ENCODE measurements around the gene ELP4.

The ELP4 gene

DNA sequence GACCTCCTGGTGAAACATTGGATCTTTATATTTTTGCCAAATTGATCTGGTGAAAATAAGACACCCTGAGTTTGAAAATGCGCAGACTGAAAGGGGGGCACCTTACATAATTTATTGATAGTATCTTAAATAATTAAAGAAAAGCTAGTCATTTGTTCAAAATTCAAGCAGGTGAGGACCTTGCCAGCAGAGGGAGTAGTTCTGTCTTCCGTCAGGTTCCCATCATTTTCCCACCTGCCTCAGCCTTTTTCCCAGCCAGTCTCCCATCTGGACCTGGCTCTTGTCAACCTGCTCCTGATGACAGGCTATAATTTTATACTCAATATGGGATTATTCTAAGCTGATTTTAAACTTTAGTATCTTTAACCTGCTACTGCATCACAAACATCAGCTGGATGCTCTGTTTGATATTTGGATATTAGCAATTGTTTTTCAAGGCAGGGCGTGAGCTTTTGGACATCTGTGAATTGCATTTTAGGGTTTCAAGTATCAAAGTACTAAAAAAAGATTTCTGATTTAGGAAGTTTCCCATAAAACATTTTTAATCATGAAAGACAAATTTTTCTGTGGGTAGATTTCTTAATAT is 132.0 kb downstream of the ELP4 start:
- TF ChIP-seq, protein P1, sequence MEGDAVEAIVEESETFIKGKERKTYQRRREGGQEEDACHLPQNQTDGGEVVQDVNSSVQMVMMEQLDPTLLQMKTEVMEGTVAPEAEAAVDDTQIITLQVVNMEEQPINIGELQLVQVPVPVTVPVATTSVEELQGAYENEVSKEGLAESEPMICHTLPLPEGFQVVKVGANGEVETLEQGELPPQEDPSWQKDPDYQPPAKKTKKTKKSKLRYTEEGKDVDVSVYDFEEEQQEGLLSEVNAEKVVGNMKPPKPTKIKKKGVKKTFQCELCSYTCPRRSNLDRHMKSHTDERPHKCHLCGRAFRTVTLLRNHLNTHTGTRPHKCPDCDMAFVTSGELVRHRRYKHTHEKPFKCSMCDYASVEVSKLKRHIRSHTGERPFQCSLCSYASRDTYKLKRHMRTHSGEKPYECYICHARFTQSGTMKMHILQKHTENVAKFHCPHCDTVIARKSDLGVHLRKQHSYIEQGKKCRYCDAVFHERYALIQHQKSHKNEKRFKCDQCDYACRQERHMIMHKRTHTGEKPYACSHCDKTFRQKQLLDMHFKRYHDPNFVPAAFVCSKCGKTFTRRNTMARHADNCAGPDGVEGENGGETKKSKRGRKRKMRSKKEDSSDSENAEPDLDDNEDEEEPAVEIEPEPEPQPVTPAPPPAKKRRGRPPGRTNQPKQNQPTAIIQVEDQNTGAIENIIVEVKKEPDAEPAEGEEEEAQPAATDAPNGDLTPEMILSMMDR (IDR thresholded peaks at IDR 0.05; ENCODE audit: low read depth, low read length, missing control alignments), result peak; percentile 60
- DNase-seq (ENCODE audit: extremely low read depth, low read depth), result no peak

DNA sequence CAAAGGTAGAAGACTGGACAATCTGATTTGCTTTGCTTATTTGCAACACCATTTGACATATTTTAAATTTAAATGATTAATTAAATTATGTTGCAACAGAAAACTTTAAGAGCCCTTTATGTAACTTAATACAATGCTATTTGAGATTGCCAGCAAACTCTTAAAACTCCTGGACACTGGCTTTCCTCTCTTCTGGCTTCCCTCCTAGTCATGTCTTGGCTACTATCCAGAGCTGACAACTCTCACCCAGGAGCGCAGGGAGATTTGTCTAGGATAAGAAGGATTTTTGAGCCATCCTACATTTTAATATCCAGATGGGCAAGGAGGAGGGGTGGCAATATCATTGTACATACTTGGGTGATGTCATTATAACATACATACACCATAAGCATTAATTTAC is 134.3 kb downstream of the ELP4 start:
- TF ChIP-seq, protein P1 (IDR thresholded peaks at IDR 0.05; ENCODE audit: low read depth, low read length, missing control alignments), result no peak
- no peak overlapping the region for H3K4me3 ChIP-seq (replicated peaks; ENCODE audit: low read depth, low read length)
- DNase-seq (ENCODE audit: extremely low read depth, low read depth), result peak; percentile 29

More for the DNA sequence above, 132.0 kb downstream of the ELP4 start:
- no peak overlapping the region for H3K4me3 ChIP-seq (replicated peaks; ENCODE audit: low read depth, low read length)

DNA sequence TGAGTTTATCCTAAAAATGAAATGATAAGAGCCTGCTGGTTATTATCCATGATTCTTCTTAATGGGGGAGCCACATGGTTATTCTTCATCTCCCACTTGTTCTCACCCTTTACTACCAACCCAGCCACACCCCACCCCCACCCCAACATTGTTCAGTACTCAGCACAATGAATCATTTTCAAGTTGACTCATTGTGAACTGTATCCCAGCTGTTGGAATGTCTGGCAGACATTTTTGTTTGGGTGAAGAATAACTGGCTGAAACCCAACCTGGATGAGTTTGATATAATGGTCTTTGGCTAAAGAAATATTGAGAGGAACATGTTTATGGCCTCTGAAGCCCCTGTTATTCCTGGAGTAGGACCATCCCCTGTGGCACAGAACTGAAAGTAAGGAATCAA is 136.2 kb downstream of the ELP4 start:
- peak; percentile 49 for DNase-seq (ENCODE audit: extremely low read depth, low read depth)
- TF ChIP-seq, protein P1 (IDR thresholded peaks at IDR 0.05; ENCODE audit: low read depth, low read length, missing control alignments), result no peak
- H3K4me3 ChIP-seq (replicated peaks; ENCODE audit: low read depth, low read length), result no peak overlapping the region

DNA sequence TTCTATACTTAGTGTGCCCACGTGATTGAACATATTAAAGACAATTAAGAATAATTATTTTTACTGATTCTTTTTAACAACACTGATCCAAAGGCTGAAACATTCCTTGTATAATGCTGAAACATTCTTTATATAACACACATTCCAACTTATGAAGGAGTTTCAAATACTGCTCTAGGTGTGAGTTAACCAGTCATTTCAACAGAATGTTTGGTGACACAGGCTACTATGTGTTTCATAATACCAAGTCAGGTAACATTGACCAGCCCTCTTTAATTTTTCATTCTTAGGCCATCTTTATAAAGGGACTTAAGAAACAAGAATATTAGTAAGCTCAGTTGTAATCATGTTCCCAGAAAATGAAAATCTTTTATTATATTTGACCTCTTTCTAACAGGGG is 136.6 kb downstream of the ELP4 start:
- no peak for DNase-seq (ENCODE audit: extremely low read depth, low read depth)
- TF ChIP-seq, protein P1 (IDR thresholded peaks at IDR 0.05; ENCODE audit: low read depth, low read length, missing control alignments), result no peak
- H3K4me3 ChIP-seq (replicated peaks; ENCODE audit: low read depth, low read length), result no peak overlapping the region

DNA sequence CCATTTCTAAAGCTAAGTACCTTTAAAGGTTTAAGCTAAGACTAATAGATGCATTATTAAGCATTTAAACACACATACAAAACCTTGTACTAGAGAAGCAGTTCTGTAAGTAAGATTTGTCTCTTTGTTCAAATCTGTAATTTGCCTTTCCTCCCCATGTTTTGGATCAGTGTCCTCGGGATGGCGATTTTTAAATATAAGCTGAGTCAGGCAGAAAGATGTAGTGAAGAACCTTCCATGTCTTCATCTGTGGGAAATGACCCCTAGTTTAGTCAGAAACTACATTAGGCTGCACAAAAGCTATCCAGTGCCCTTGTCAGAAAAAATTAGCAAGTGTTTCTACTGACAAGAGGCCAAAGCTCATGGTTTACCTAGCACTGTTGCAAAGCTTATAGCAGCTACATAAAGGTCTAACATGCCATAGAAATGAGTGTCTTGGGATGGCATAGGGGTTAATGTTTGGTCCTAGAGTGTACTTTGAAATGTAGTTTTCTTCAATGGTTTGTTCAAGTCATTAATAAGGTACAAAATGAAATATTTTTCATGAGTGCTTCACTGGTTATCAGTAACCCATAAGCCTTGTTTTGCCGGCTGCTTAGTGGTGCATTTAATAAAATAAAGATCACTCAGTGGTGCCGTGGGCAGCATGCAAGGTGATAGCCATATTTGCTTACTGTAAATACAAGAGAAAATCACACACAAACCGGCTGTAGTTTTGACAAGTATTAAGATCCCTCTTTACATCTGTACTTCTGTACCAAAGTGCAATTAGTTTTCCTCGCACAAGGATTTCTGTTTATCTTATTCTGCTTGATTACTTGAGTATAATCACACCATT is 139.8 kb downstream of the ELP4 start:
- DNase-seq (ENCODE audit: extremely low read depth, low read depth), result no peak
- H3K4me3 ChIP-seq (replicated peaks; ENCODE audit: low read depth, low read length), result no peak overlapping the region
- TF ChIP-seq, protein P1 (IDR thresholded peaks at IDR 0.05; ENCODE audit: low read depth, low read length, missing control alignments), result no peak

DNA sequence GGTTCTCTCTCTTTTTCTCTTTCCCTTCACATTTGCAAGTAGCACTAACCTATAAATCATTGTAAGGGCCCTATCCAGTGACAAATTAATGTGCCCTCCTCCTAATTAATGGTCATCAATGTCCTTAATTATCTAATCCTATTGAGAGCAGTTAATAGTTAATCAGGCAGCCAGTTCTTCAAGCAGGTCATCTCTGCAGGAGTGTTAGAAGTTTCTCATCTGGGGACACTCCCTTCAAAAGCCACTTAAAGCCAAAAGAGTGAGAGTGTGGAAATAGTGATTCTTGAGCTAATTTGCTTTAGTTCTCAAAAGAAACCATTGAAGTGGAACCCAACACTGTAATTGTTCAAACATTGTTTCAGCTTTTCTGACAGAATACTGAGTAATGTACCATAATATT is 141.6 kb downstream of the ELP4 start:
- no peak overlapping the region for H3K4me3 ChIP-seq (replicated peaks; ENCODE audit: low read depth, low read length)
- no peak for DNase-seq (ENCODE audit: extremely low read depth, low read depth)
- TF ChIP-seq, protein P1 (IDR thresholded peaks at IDR 0.05; ENCODE audit: low read depth, low read length, missing control alignments), result no peak
